HepG2 (cell line): ENCODE measurements around the gene GNA12. TPM values are rescaled to one million over a fixed set of nuclear protein-coding genes. Genes with fewer than 3 reads are reported as not detected.

Source experiments
- ARID3A ChIP-seq: IDR thresholded peaks from 2 replicates; pipeline ENCODE4 v1.6.1; 2012; ENCODE audit warnings: low read depth, low read length, improper control_type of control experiment
- CHCHD3 ChIP-seq: sonication (generic); formaldehyde crosslinking; IDR thresholded peaks from 2 replicates; pipeline ENCODE4 v1.8.0; 2022; ENCODE audit warnings: mild to moderate bottlenecking, missing genetic modification reagents, moderate library complexity
- CSRNP1 ChIP-seq: sonication (generic); formaldehyde crosslinking; IDR thresholded peaks from 2 replicates; pipeline ENCODE4 v1.8.1; 2023; ENCODE audit warnings: mild to moderate bottlenecking, missing genetic modification reagents
- DMTF1 ChIP-seq: sonication (generic); formaldehyde crosslinking; IDR thresholded peaks from 2 replicates; pipeline ENCODE4 v1.4.0; 2020; ENCODE audit warnings: mild to moderate bottlenecking, missing genetic modification reagents
- ETS1 ChIP-seq: sonication (generic); formaldehyde crosslinking; IDR thresholded peaks from 2 replicates; pipeline ENCODE4 v1.4.0; 2020; ENCODE audit warnings: missing genetic modification reagents
- GRHL1 ChIP-seq: sonication (generic); formaldehyde crosslinking; conservative IDR thresholded peaks from 2 replicates; pipeline ENCODE4 v1.8.0; 2022; ENCODE audit warnings: missing genetic modification reagents
- MIER2 ChIP-seq: IDR thresholded peaks from 2 replicates; pipeline ENCODE4 v1.6.1; 2016; ENCODE audit warnings: missing biosample characterization, missing genetic modification reagents
- NR2F6 ChIP-seq, 2 experiments: IDR thresholded peaks; 2 replicates each; pipeline ENCODE4 v1.6.1; 2016; ENCODE audit warnings: antibody characterized with exemption in 1 of 2, mild to moderate bottlenecking in 1 of 2
- PRDM15 ChIP-seq: sonication (generic); formaldehyde crosslinking; IDR thresholded peaks from 2 replicates; pipeline ENCODE4 v1.4.0; 2020; ENCODE audit warnings: missing genetic modification reagents
- SIN3A ChIP-seq: IDR thresholded peaks from 2 replicates; pipeline ENCODE4 v1.6.1; 2011; ENCODE audit warnings: low read depth, mild to moderate bottlenecking, control low read depth, low read length, borderline replicate concordance
- SPEN ChIP-seq: sonication (generic); formaldehyde crosslinking; IDR thresholded peaks from 2 replicates; pipeline ENCODE4 v1.5.1; 2020; ENCODE audit warnings: low read depth, mild to moderate bottlenecking, missing genetic modification reagents
- TEAD2 ChIP-seq: sonication (generic); formaldehyde crosslinking; IDR thresholded peaks from 2 replicates; pipeline ENCODE4 v1.9.0; 2021; ENCODE audit warnings: missing genetic modification reagents
- ZFP37 ChIP-seq: sonication (generic); formaldehyde crosslinking; IDR thresholded peaks from 2 replicates; pipeline ENCODE4 v1.4.0; 2020; ENCODE audit warnings: missing genetic modification reagents, borderline replicate concordance
- ZNF563 ChIP-seq: sonication (generic); formaldehyde crosslinking; IDR thresholded peaks from 2 replicates; pipeline ENCODE4 v1.8.0; 2022; ENCODE audit warnings: mild to moderate bottlenecking, moderate library complexity, missing genetic modification reagents
- ZNF768 ChIP-seq: sonication (generic); formaldehyde crosslinking; IDR thresholded peaks from 2 replicates; pipeline ENCODE4 v1.4.0; 2020; ENCODE audit warnings: missing genetic modification reagents
- polyA plus RNA-seq, 8 experiments: library from polyadenylated mRNA; depleted of rRNA in 3 of 8; stranded (reverse) in 7 of 8; unstranded in 1 of 8; fragments of >200 nt; fragmentation: Illumina TruSeq in 4 of 8; extraction: Trizol in 4 of 8; gene quantifications; 2 replicates each; pipeline versions ENCODE4 v1.2.1 to v1.2.3, GENCODE V29; 2011 to 2016; ENCODE audit warnings: low read depth in 4 of 8, missing spikeins in 1 of 8, mixed read lengths in 1 of 8; ENCODE audit not compliant: insufficient read depth in 1 of 8
- total RNA-seq, 5 experiments: library from RNA; depleted of rRNA; stranded (reverse); fragments of >200 nt; fragmentation: Illumina TruSeq; extraction: Trizol; gene quantifications; 2 replicates each; pipeline ENCODE4 v1.2.3, GENCODE V29; 2016; ENCODE audit warnings: low read depth in 1 of 5

GNA12 gene
- total and polyA plus RNA-seq, 2 of the 13 experiments (the other 11 are each of a cell fraction or from before 2014, with no cell fraction given): 16.2 to 50.9 TPM

- TF ChIP-seq CSRNP1 (CRISPR knock-in tag) (no peak; the same call in 1 of the 2 replicates), MIER2 (CRISPR knock-in tag) (no peak), ZNF768 (peak; percentile 38; the same call in 1 of the 2 replicates), ETS1 (CRISPR knock-in tag) (no peak), SPEN (CRISPR knock-in tag) (peak; percentile 36; the same call in 1 of the 2 replicates), SIN3A (peak; percentile 62; the same call in 1 of the 2 replicates), ZFP37 (CRISPR knock-in tag) (no peak), ARID3A (0 out of 2 replicates have a peak, but pooled peaks have one; percentile 22), GRHL1 (no peak), NR2F6 (IDR thresholded peaks at IDR 0.05) (peak; percentile 87), NR2F6 (CRISPR knock-in tag; IDR thresholded peaks at IDR 0.05) (peak; percentile 95), CHCHD3 (CRISPR knock-in tag) (no peak), TEAD2 (no peak), DMTF1 (CRISPR knock-in tag) (0 out of 2 replicates have a peak, but pooled peaks have one; percentile 21), PRDM15 (no peak), ZNF563 (CRISPR knock-in tag) (peak; percentile 81; the same call in 1 of the 2 replicates)
Measured at GRCh38 chr7:2863461-2864066, 19.5 kb upstream of the GNA12 start (continued).
